NCI-H146 (cell line): ENCODE measurements around the gene TBCD.

Experiments used
- DNase-seq: peaks from one replicate; lab custom pipeline; 2025; lab: John Stamatoyannopoulos, UW

TBCD gene

GRCh38 chr17:82751571-82752370 is at the start of gene TBCD:
TSS of gene TBCD (plus strand) at chr17:82752065. CDS start at chr17:82752194, 129 bp downstream.
- DNase-seq = peak; percentile 96

GRCh38 chr17:82702231-82702927 is 49.5 kb upstream of the TBCD start:
- DNase-seq = no peak

GRCh38 chr17:82703036-82703745 is 48.7 kb upstream of the TBCD start:
- no peak for DNase-seq

- DNase-seq = no peak
Observed at GRCh38 chr17:82703935-82704865, 47.7 kb upstream of the TBCD start.

GRCh38 chr17:82704886-82705285 is 47.0 kb upstream of the TBCD start:
- DNase-seq = no peak

GRCh38 chr17:82705756-82706155 is 46.1 kb upstream of the TBCD start:
- DNase-seq = no peak

GRCh38 chr17:82709024-82709675 is 42.7 kb upstream of the TBCD start:
- no peak for DNase-seq

GRCh38 chr17:82709676-82710498 is 42.0 kb upstream of the TBCD start:
- DNase-seq = no peak

- no peak for DNase-seq
Observed at GRCh38 chr17:82710499-82711232, 41.2 kb upstream of the TBCD start.

- DNase-seq = no peak
Observed at GRCh38 chr17:82713071-82713723, 38.7 kb upstream of the TBCD start.

- peak; percentile 90 for DNase-seq
Observed at GRCh38 chr17:82716203-82717010, 35.5 kb upstream of the TBCD start, which contains the start of gene FN3KRP. TSS of gene FN3KRP (plus strand) at chr17:82716706. CDS start at chr17:82716756, 50 bp downstream.

GRCh38 chr17:82718986-82719685 is 32.7 kb upstream of the TBCD start:
- DNase-seq = peak; percentile 55

- DNase-seq = no peak
Observed at GRCh38 chr17:82720204-82720603, 31.7 kb upstream of the TBCD start.

GRCh38 chr17:82722341-82723013 is 29.4 kb upstream of the TBCD start:
- no peak for DNase-seq

GRCh38 chr17:82723169-82723807 is 28.6 kb upstream of the TBCD start:
- DNase-seq = no peak

- no peak for DNase-seq
Observed at GRCh38 chr17:82726427-82726826, 25.4 kb upstream of the TBCD start.
